Measurements from ENCODE around the gene CSRNP2. TPM values are rescaled to one million over a fixed set of nuclear protein-coding genes. Genes with fewer than 3 reads are reported as not detected.

Gene CSRNP2
- total RNA-seq, 1 experiment from 2014 or later, result 18.9 TPM

Other genes starting within 250 kb of the CSRNP2 start
- not detected in 2 replicates for gene TMPRSS12, start 240.7 kb downstream of the CSRNP2 start, total RNA-seq (2014; rRNA removed)
- not detected in 2 replicates for gene HIGD1C, start 131.1 kb downstream of the CSRNP2 start, total RNA-seq (2014; rRNA removed)
- 28.4 and 38.8 TPM in 2 replicates for gene SLC11A2, start 57.2 kb downstream of the CSRNP2 start, total RNA-seq (2014; rRNA removed)
- gene LETMD1, start 35.3 kb downstream of the CSRNP2 start, total RNA-seq (2014; rRNA removed), result 46.9 and 47.1 TPM in 2 replicates
- gene TFCP2, start 89.5 kb upstream of the CSRNP2 start, total RNA-seq (2014; rRNA removed), result 23.2 and 27.3 TPM in 2 replicates
- 0.17 and 6.9 TPM in 2 replicates for gene POU6F1, start 134.5 kb upstream of the CSRNP2 start, total RNA-seq (2014; rRNA removed)
- 56.1 and 57.4 TPM in 2 replicates for gene DAZAP2, start 155.2 kb upstream of the CSRNP2 start, total RNA-seq (2014; rRNA removed)
- 55.3 and 62.5 TPM in 2 replicates for gene SMAGP, start 186.8 kb upstream of the CSRNP2 start, total RNA-seq (2014; rRNA removed)
- gene BIN2, start 240.6 kb upstream of the CSRNP2 start, total RNA-seq (2014; rRNA removed), result not detected in 2 replicates

All from PC-3 (cell line).